ENCODE results near the gene GZMM.

The GZMM gene

DNA sequence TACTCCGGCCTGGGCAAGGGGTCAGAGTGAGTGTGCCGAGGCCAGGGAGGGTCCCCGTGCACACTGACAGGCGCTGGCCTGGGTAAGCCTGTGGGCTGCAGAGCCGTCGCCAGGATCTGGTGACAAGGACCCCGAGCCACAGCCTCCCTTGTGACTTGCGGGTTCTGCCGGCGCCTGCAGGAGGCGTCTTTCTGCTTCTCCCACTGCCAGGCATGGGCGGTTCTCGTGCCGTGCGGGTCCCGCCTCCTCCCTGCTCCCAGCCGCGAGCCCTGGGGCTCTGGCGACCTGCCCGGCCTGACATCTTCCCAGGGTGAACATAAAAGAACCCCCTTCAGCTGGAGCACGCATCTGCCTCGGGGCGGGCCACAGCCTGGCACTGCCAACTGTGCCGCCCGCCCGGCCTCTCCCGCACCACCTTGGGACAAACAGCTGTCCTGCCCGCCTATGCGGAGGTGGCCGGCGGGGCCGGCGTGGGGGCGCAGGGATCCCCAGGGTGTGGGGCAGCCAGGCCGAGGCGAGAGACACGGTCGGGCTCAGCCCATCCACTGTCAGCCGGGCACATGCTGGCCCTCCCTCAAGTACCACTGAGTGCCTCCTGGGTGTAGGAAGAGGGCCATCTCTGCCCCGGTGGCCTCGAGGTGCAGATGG is 44.4 kb downstream of the GZMM start:
- peaks cover 54% of the 10 kb centered on the region for H3K27me3 Mint-ChIP-seq (ENCODE audit: low read depth, poor library complexity)
- H3K4me1 Mint-ChIP-seq, result peaks cover 7% of the 10 kb centered on the region
- no peak overlapping the region for H3K4me3 Mint-ChIP-seq
- H3K27ac Mint-ChIP-seq, result no peak overlapping the region
- peak; percentile 72 for DNase-seq
- no peaks in the 10 kb centered on the region for H3K9me3 Mint-ChIP-seq
- peak; percentile 40 for TF ChIP-seq CTCF (IDR thresholded peaks at IDR 0.05)
- H3K36me3 Mint-ChIP-seq (ENCODE audit: low read depth), result no peaks in the 10 kb centered on the region

DNA sequence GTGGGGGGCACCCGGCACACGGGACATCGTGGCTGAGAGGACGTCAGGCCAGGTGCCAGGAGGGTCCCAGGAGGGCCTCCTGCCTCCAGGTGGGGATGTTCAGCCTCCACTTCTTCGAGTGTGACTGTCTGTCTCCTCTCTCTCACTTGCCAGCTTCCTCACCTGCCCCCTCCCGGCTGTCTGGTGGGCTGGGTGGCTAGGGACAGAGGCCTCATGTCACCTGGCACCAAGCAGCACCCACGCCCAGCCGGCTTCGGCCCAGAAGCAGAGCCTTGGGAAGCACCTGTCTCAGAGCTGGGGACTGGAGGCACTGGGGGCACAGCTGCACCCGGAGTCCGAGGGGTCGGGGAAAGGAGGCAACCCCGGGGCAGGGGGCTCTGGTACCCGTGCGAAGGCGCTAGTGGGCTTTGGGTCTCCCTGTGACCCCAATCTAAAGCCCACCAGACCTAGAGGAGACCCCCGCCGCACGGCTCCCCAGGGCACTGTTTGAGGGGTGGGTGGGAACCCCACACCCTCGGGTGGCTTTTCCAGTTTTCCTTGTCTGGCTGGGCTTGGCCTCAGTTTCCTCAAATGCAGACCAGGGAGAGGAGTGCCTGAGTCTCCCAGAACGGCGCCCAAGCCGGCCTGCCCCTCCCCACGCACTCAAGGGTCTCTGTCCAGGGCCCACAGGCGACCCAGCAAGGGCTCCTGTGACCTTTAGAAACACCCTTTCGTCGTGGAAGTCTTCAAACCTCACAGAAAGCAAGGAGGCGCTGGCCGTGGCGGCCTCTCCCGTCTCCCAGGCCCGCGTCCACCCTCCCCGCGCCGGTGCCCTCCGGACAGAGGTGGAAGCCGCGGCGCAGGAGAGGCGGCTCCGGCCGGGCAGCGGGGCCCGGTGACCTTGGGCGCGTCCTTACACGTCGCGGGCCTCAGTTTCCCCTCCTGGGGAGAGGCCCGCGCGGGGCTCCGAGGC is 45.2 kb downstream of the GZMM start:
- no peak for TF ChIP-seq CTCF (IDR thresholded peaks at IDR 0.05)
- H3K4me3 Mint-ChIP-seq, result peak overlapping the region; percentile 40
- H3K27me3 Mint-ChIP-seq (ENCODE audit: low read depth, poor library complexity), result peaks cover 59% of the 10 kb centered on the region
- H3K36me3 Mint-ChIP-seq (ENCODE audit: low read depth), result no peaks in the 10 kb centered on the region
- H3K4me1 Mint-ChIP-seq, result peaks cover 2% of the 10 kb centered on the region
- H3K27ac Mint-ChIP-seq, result no peak overlapping the region
- H3K9me3 Mint-ChIP-seq, result no peaks in the 10 kb centered on the region
- DNase-seq, result peak; percentile 45

DNA sequence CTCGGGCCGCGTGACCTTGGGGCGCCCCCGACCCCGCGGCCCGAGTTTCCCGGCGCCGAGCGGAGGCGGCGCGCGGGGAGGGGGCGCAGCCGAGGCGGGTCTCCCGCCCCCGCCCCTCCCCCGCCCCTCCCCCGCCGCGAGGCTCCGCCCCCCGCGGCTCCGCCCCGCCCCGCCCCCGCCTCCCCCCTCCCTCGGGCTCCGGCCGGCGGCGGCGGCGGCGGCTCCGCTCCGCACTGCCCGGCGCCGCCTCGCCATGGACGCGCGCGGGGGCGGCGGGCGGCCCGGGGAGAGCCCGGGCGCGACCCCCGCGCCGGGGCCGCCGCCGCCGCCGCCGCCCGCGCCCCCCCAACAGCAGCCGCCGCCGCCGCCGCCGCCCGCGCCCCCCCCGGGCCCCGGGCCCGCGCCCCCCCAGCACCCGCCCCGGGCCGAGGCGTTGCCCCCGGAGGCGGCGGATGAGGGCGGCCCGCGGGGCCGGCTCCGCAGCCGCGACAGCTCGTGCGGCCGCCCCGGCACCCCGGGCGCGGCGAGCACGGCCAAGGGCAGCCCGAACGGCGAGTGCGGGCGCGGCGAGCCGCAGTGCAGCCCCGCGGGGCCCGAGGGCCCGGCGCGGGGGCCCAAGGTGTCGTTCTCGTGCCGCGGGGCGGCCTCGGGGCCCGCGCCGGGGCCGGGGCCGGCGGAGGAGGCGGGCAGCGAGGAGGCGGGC is 46.0 kb downstream of the GZMM start, which contains the start of gene HCN2:
HCN2 (plus strand) TSS at position 189 of the 703 bp plus-strand sequence; CDS start at position 254, 65 bp downstream.
- TF ChIP-seq CTCF (IDR thresholded peaks at IDR 0.05), result no peak
- DNase-seq, result no peak
- Mint-ChIP-seq H3K4me1 (no peaks in the 10 kb centered on the region), H3K4me3 (peak within 1 kb of the TSS; percentile 40), H3K27ac (no peak within 1 kb of the TSS), H3K36me3 (ENCODE audit: low read depth) (no peaks in the 10 kb centered on the region), H3K27me3 (ENCODE audit: low read depth, poor library complexity) (peaks cover 66% of the 10 kb centered on the region), H3K9me3 (no peaks in the 10 kb centered on the region)

DNA sequence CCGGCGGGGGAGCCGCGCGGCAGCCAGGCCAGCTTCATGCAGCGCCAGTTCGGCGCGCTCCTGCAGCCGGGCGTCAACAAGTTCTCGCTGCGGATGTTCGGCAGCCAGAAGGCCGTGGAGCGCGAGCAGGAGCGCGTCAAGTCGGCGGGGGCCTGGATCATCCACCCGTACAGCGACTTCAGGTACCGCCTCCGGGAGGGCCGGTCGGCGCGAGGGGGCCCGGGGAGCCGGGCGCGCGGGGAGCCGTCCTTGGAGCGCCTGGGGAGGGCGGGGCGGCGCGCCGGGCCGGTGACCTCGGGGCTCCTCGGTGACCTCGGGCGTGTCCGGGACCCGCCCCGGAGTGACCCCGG is 46.5 kb downstream of the GZMM start:
- no peak overlapping the region for H3K27ac Mint-ChIP-seq
- no peak for TF ChIP-seq CTCF (IDR thresholded peaks at IDR 0.05)
- H3K27me3 Mint-ChIP-seq (ENCODE audit: low read depth, poor library complexity), result peaks cover 71% of the 10 kb centered on the region
- DNase-seq, result peak; percentile 39
- no peaks in the 10 kb centered on the region for H3K36me3 Mint-ChIP-seq (ENCODE audit: low read depth)
- H3K4me1 Mint-ChIP-seq, result no peaks in the 10 kb centered on the region
- H3K9me3 Mint-ChIP-seq, result no peaks in the 10 kb centered on the region
- no peak overlapping the region for H3K4me3 Mint-ChIP-seq

DNA sequence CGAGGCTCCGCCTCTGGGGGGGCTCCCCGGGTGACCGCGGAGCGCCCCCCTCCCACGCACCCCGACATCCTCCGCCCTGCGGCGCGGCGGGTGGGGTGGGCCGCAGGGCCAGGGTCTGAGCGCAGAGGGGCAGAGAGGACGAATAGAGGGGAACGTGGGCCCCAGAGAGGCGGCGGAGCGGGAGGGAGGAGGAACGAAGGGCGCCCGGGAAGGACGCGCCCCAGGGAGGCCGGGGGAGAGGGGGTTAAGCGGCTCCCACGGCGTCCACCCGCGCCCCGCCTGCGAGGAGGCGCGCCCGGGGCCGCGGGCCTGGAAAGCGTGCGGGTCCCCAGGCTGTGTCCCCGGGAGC is 46.9 kb downstream of the GZMM start:
- Mint-ChIP-seq H3K4me1 (no peaks in the 10 kb centered on the region), H3K9me3 (no peaks in the 10 kb centered on the region), H3K4me3 (no peak overlapping the region), H3K36me3 (ENCODE audit: low read depth) (no peaks in the 10 kb centered on the region), H3K27ac (no peak overlapping the region), H3K27me3 (ENCODE audit: low read depth, poor library complexity) (peaks cover 71% of the 10 kb centered on the region)
- DNase-seq, result no peak
- TF ChIP-seq CTCF (IDR thresholded peaks at IDR 0.05), result no peak

Data from nephron progenitor cell (in vitro differentiated cells).